A673 (cell line): ENCODE data around the gene ARHGEF7.

Source experiments
- EZH2 ChIP-seq: fragments of 200-600 bp; sonication (generic); IDR thresholded peaks from 2 replicates; pipeline ENCODE4 v1.6.1; 2017; ENCODE audit warnings: borderline replicate concordance, low read depth, mild to moderate bottlenecking, mixed read lengths, antibody characterized with exemption, low read length; ENCODE audit not compliant: poor library complexity, severe bottlenecking
- TF ChIP-seq, protein P1 (sequence below): fragments of 300-800, 200-600 bp; sonication (generic); conservative IDR thresholded peaks from 2 replicates; pipeline ENCODE4 v1.5.1; 2017; ENCODE audit warnings: low read depth, mild to moderate bottlenecking, antibody characterized with exemption, low read length, moderate library complexity, mixed read lengths

DNA sequence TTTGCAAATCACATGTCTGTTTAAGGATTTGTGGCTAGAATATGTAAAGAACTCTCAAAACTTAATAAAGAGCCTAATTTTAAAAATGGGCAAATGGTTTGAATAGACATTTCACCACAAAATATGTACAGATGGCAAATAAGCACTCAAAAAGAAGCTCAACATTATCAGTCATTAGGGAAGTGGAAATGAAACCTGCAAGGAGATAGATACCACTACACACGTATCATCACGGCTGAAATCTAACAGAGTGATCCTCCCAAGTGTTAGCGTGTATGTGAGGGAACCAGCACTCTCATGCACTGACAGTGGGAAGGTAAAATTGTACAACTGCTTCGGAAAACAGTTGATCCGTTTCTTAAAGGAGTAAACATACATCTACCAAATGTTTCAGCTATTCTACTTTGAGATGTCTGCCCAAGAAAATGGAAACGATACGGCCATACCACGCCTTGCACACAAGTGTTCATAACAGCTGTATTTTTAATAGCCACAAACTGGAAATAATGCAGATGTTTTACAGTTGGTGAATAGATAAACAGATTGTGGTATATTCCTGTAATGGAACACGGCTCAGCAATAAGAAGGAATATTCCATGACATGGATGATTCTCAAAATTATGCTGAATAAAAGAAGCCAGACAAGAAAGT is 14.5 kb downstream of the ARHGEF7 start:
- TF ChIP-seq, protein P1, sequence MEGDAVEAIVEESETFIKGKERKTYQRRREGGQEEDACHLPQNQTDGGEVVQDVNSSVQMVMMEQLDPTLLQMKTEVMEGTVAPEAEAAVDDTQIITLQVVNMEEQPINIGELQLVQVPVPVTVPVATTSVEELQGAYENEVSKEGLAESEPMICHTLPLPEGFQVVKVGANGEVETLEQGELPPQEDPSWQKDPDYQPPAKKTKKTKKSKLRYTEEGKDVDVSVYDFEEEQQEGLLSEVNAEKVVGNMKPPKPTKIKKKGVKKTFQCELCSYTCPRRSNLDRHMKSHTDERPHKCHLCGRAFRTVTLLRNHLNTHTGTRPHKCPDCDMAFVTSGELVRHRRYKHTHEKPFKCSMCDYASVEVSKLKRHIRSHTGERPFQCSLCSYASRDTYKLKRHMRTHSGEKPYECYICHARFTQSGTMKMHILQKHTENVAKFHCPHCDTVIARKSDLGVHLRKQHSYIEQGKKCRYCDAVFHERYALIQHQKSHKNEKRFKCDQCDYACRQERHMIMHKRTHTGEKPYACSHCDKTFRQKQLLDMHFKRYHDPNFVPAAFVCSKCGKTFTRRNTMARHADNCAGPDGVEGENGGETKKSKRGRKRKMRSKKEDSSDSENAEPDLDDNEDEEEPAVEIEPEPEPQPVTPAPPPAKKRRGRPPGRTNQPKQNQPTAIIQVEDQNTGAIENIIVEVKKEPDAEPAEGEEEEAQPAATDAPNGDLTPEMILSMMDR, result no peak
- TF ChIP-seq EZH2, result no peak
